Ectodermal cell (in vitro differentiated cells): ENCODE data around the gene NES.

ENCODE experiments used
- H3K27ac ChIP-seq: 2 replicates; pipeline ENCODE4 v1.7.0; 2013; ENCODE audit warnings: mild to moderate bottlenecking, low read depth, low read length; ENCODE audit not compliant: insufficient read depth, poor library complexity, severe bottlenecking
- H3K27me3 ChIP-seq: 2 replicates; pipeline ENCODE4 v1.7.0; 2013; ENCODE audit warnings: mild to moderate bottlenecking, low read length; ENCODE audit not compliant: insufficient read depth, control insufficient read depth, poor library complexity, severe bottlenecking
- H3K36me3 ChIP-seq: one replicate; pipeline ENCODE4 v1.7.0; 2013; ENCODE audit warnings: low read length; ENCODE audit not compliant: control insufficient read depth, insufficient read depth
- H3K4me1 ChIP-seq: one replicate; pipeline ENCODE4 v1.7.0; 2013; ENCODE audit warnings: low read length; ENCODE audit not compliant: control insufficient read depth, insufficient read depth
- H3K4me3 ChIP-seq: 2 replicates; pipeline ENCODE4 v1.7.0; 2013; ENCODE audit warnings: low read depth, low read length, control low read depth; ENCODE audit not compliant: insufficient read depth
- H3K9me3 ChIP-seq: 2 replicates; pipeline ENCODE4 v1.7.0; 2013; ENCODE audit warnings: mild to moderate bottlenecking, low read length, moderate library complexity; ENCODE audit not compliant: control insufficient read depth
- WGBS, 2 experiments: methylation state at CpG; one replicate each; pipeline ENCODE4 v1.1.7; 2013; ENCODE audit warnings: missing lambda C conversion rate in 2 of 2; 5-methylcytosine and 5-hydroxymethylcytosine counted together

The NES gene

GRCh38 chr1:156703741-156704140, 26.5 kb upstream of the NES start:
- Histone ChIP-seq H3K9me3 (no peaks in the 10 kb centered on the region), H3K27me3 (peaks cover 4% of the 10 kb centered on the region), H3K36me3 (peaks cover 14% of the 10 kb centered on the region), H3K4me1 (peaks cover 36% of the 10 kb centered on the region), H3K27ac (no peak overlapping the region), H3K4me3 (peak overlapping the region; percentile 55)
- 2 to 3% methylated on average over 4 of the region's 4 CpGs for WGBS, 2 experiments

GRCh38 chr1:156703336-156703735, 26.1 kb upstream of the NES start:
- H3K36me3 ChIP-seq: peaks cover 15% of the 10 kb centered on the region
- H3K27me3 ChIP-seq: peaks cover 4% of the 10 kb centered on the region
- peaks cover 32% of the 10 kb centered on the region for H3K4me1 ChIP-seq
- 75% methylated on average over 4 of the region's 4 CpGs for WGBS, 2 experiments
- H3K27ac ChIP-seq: no peak overlapping the region
- peak overlapping the region; percentile 55 for H3K4me3 ChIP-seq
- no peaks in the 10 kb centered on the region for H3K9me3 ChIP-seq

GRCh38 chr1:156700736-156701531, 23.7 kb upstream of the NES start:
- Histone ChIP-seq H3K27ac (no peak overlapping the region), H3K4me3 (no peak overlapping the region), H3K27me3 (peaks cover 4% of the 10 kb centered on the region), H3K36me3 (peaks cover 20% of the 10 kb centered on the region), H3K4me1 (peaks cover 25% of the 10 kb centered on the region), H3K9me3 (no peaks in the 10 kb centered on the region)
- 75 to 83% methylated on average over 7 to 8 of the region's 8 CpGs for WGBS, 2 experiments

- H3K4me3 ChIP-seq: no peak overlapping the region
- 88 to 94% methylated on average over 1 of the region's 1 CpG for WGBS, 2 experiments
- peaks cover 34% of the 10 kb centered on the region for H3K4me1 ChIP-seq
- H3K36me3 ChIP-seq: peaks cover 20% of the 10 kb centered on the region
- no peaks in the 10 kb centered on the region for H3K27me3 ChIP-seq
- H3K9me3 ChIP-seq: no peaks in the 10 kb centered on the region
- H3K27ac ChIP-seq: no peak overlapping the region
Measured at GRCh38 chr1:156698995-156699394, 21.8 kb upstream of the NES start.

- 87 to 89% methylated on average over 8 of the region's 8 CpGs for WGBS, 2 experiments
- peaks cover 20% of the 10 kb centered on the region for H3K36me3 ChIP-seq
- no peaks in the 10 kb centered on the region for H3K9me3 ChIP-seq
Measured at GRCh38 chr1:156697481-156697880, 20.3 kb upstream of the NES start.

GRCh38 chr1:156696755-156697154, 19.5 kb upstream of the NES start:
- H3K4me1 ChIP-seq: peaks cover 41% of the 10 kb centered on the region
- H3K27me3 ChIP-seq: no peaks in the 10 kb centered on the region
- H3K9me3 ChIP-seq: no peaks in the 10 kb centered on the region
- H3K36me3 ChIP-seq: peaks cover 20% of the 10 kb centered on the region
- WGBS, 2 experiments: 92% methylated on average over 8 of the region's 8 CpGs
- H3K4me3 ChIP-seq: no peak overlapping the region
- no peak overlapping the region for H3K27ac ChIP-seq

More at GRCh38 chr1:156697481-156697880, 20.3 kb upstream of the NES start:
- Histone ChIP-seq H3K4me3 (no peak overlapping the region), H3K27ac (no peak overlapping the region), H3K4me1 (peaks cover 36% of the 10 kb centered on the region), H3K27me3 (no peaks in the 10 kb centered on the region)

GRCh38 chr1:156694690-156694962, 17.4 kb upstream of the NES start:
- no peaks in the 10 kb centered on the region for H3K27me3 ChIP-seq
- H3K9me3 ChIP-seq: no peaks in the 10 kb centered on the region
- no peak overlapping the region for H3K4me3 ChIP-seq
- WGBS, 2 experiments: 67 to 74% methylated on average over 5 of the region's 5 CpGs
- peaks cover 55% of the 10 kb centered on the region for H3K4me1 ChIP-seq
- H3K27ac ChIP-seq: no peak overlapping the region
- peaks cover 12% of the 10 kb centered on the region for H3K36me3 ChIP-seq

GRCh38 chr1:156693848-156694689, 16.9 kb upstream of the NES start:
- Histone ChIP-seq H3K9me3 (no peaks in the 10 kb centered on the region), H3K27me3 (no peaks in the 10 kb centered on the region), H3K4me3 (no peak overlapping the region), H3K36me3 (peaks cover 7% of the 10 kb centered on the region), H3K4me1 (peaks cover 55% of the 10 kb centered on the region), H3K27ac (peak overlapping the region; percentile 91)
- 38 to 41% methylated on average over 12 of the region's 12 CpGs for WGBS, 2 experiments

GRCh38 chr1:156692925-156693847, 16.0 kb upstream of the NES start:
- no peaks in the 10 kb centered on the region for H3K27me3 ChIP-seq
- H3K36me3 ChIP-seq: peaks cover 3% of the 10 kb centered on the region
- WGBS, 2 experiments: 4 to 5% methylated on average over 15 to 16 of the region's 16 CpGs
- H3K9me3 ChIP-seq: no peaks in the 10 kb centered on the region
- H3K4me3 ChIP-seq: peak overlapping the region; percentile 13
- peaks cover 55% of the 10 kb centered on the region for H3K4me1 ChIP-seq
- peak overlapping the region; percentile 91 for H3K27ac ChIP-seq
